Stimulated activated CD8-positive, alpha-beta memory T cell treated with anti-CD3 and anti-CD28 coated beads, Interleukin-15, amount 100 ng/mL, for 4 hours (primary cell): ENCODE results near the gene TANGO6.
"Not testable (repeated sequence)": the region's sequence is repeated elsewhere in the genome, so short reads cannot be mapped to it uniquely, and the experiment has no call there.

ENCODE experiments used
- DNase-seq, 2 donors: peaks; one replicate each; pipeline ENCODE4 v3.0.0-alpha.2; 2020; ENCODE audit warnings: low read depth in 2 of 2

The TANGO6 gene

GRCh38 chr16:69056421-69056820 lies 213.1 kb downstream of the TANGO6 start:
- no peak for DNase-seq

- DNase-seq, result no peak
Measured at GRCh38 chr16:69057400-69058378, 214.4 kb downstream of the TANGO6 start.

- DNase-seq, result not testable (repeated sequence)
Measured at GRCh38 chr16:69063491-69063890, 220.2 kb downstream of the TANGO6 start.

- no peak for DNase-seq
Measured at GRCh38 chr16:69064124-69064763, 220.9 kb downstream of the TANGO6 start.

- DNase-seq, result no peak
Measured at GRCh38 chr16:69064764-69065313, 221.5 kb downstream of the TANGO6 start.

- no peak for DNase-seq
Measured at GRCh38 chr16:69069504-69069903, 226.2 kb downstream of the TANGO6 start.

GRCh38 chr16:69071036-69071435 lies 227.7 kb downstream of the TANGO6 start:
- DNase-seq, result no peak

- DNase-seq, result no peak
Measured at GRCh38 chr16:69072640-69072974, 229.3 kb downstream of the TANGO6 start.

GRCh38 chr16:69073181-69073702 lies 229.9 kb downstream of the TANGO6 start:
- DNase-seq, result no peak

- no peak for DNase-seq
Measured at GRCh38 chr16:69077251-69077650, 233.9 kb downstream of the TANGO6 start.

GRCh38 chr16:69078073-69078472 lies 234.7 kb downstream of the TANGO6 start:
- DNase-seq, result no peak

- no peak for DNase-seq
Measured at GRCh38 chr16:69079697-69080096, 236.4 kb downstream of the TANGO6 start.

- DNase-seq, result no peak
Measured at GRCh38 chr16:69083306-69083941, 240.1 kb downstream of the TANGO6 start.

GRCh38 chr16:69084289-69084688 lies 241.0 kb downstream of the TANGO6 start:
- DNase-seq, result no peak

- DNase-seq, result no peak
Measured at GRCh38 chr16:69085032-69085695, 241.8 kb downstream of the TANGO6 start.

- no peak for DNase-seq
Measured at GRCh38 chr16:69087161-69087581, 243.8 kb downstream of the TANGO6 start.

GRCh38 chr16:69088684-69089083 lies 245.4 kb downstream of the TANGO6 start:
- DNase-seq, result no peak

- peak in 1 of 2 donors; percentile 14 for DNase-seq
Measured at GRCh38 chr16:69089091-69089910, 246.0 kb downstream of the TANGO6 start.

GRCh38 chr16:69093974-69094373 lies 250.6 kb downstream of the TANGO6 start:
- no peak for DNase-seq

- no peak for DNase-seq
Measured at GRCh38 chr16:69094501-69094900, 251.2 kb downstream of the TANGO6 start.

- no peak for DNase-seq
Measured at GRCh38 chr16:69095193-69095592, 251.9 kb downstream of the TANGO6 start.
